HG03280 (cell line): ENCODE measurements around the gene GP1BB.
"Not testable (repeated sequence)": the region's sequence is repeated elsewhere in the genome, so short reads cannot be mapped to it uniquely, and the experiment has no call there.

Experiments
- ATAC-seq: cut with Tn5 transposase; IDR thresholded peaks from one replicate; pipeline ENCODE4 v1.9.1; 2021; ENCODE audit warnings: mild to moderate bottlenecking, moderate library complexity; ENCODE audit not compliant: unreplicated experiment

Gene GP1BB

GRCh38 chr22:19724927-19725661 is 1.8 kb downstream of the GP1BB start:
- ATAC-seq = no peak

DNA sequence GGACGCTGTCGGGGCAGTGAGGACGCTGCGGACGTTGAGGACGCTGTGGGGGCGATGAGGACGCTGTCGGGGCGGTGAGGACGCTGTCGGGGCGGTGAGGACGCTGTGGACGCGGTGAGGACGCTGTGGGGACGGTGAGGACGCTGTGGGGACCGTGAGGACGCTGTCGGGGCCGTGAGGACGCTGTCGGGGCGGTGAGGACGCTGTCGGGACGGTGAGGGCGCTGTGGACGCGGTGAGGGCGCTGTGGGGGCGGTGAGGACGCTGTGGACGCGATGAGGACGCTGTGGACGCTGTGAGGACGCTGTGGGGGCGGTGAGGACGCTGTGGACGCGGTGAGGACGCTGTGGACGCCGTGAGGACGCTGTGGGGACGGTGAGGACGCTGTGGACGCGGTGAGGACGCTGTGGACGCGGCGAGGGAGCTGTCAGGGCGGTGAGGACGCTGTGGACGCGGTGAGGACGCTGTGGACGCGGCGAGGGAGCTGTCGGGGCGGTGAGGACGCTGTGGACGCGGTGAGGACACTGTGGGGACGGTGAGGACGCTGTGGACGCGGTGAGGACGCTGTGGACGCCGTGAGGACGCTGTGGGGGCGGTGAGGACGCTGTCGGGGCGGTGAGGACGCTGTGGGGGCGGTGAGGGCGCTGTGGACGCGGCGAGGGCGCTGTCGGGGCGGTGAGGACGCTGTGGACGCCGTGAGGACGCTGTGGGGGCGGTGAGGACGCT is 2.9 kb downstream of the GP1BB start:
- not testable (repeated sequence) for ATAC-seq

GRCh38 chr22:19727310-19728150 is 4.2 kb downstream of the GP1BB start:
- ATAC-seq = no peak

DNA sequence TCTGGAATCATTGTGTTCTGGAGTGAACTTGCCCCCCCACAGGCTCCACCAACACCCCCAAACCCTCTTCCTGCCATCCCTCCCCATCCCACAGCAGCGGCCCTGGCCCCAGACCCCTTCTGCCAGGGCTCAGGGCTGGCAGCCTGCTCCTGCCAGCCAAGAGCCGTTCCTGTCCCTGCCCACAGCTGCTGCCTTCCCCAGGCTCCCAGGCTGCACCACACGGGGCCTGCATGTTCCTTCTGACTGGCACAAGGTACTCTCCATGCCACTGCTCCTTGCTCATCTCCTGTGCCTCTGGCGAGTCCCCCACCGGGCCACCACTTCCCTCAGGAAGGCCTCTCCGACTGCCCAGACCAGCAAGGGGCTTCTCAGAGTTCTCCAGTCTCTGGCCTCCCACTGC is 4.9 kb downstream of the GP1BB start:
- ATAC-seq = no peak

- ATAC-seq = no peak
These were observed 5.5 kb downstream of the GP1BB start for GRCh38 chr22:19728836-19729235.

DNA sequence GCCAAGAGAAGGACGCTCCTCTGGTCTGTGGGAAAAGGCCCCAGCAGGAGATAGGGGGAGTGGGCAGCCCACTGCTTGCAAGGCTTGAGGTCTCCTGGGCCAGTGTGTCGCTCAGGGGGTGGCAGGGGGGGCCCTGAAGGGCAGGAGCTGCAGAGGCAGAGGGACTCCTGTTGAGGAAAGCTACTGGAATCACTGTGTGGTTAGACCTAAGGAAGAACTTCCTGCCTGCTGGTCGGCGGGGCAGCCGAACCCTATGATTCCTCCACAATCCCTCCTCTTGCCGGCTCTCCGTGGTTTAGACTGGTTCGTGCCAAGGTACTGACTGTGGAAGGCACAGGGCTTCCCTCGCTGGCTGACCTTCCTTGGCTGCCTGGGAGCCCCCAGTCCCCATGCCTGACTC is 6.2 kb downstream of the GP1BB start:
- ATAC-seq = no peak

DNA sequence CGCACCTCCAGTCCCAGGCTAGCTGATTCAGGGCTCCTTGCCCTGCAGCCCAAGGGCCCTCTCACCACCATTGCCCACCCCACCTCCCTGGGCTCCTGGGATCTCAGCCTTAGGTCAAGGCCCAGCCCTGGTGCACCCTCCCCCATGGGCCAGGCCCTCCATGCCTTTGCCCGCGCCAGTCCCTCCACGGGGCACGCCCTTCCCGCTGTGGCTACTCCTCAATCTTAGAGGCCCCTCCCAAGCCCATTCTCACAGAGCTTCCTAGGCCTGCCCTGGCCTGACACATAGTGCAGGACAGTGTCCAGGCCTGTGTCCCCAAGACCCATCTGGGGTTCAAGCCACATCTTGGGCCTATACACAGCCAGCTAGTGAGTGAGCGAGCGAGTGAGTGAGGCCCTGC is 6.9 kb downstream of the GP1BB start:
- ATAC-seq = no peak

DNA sequence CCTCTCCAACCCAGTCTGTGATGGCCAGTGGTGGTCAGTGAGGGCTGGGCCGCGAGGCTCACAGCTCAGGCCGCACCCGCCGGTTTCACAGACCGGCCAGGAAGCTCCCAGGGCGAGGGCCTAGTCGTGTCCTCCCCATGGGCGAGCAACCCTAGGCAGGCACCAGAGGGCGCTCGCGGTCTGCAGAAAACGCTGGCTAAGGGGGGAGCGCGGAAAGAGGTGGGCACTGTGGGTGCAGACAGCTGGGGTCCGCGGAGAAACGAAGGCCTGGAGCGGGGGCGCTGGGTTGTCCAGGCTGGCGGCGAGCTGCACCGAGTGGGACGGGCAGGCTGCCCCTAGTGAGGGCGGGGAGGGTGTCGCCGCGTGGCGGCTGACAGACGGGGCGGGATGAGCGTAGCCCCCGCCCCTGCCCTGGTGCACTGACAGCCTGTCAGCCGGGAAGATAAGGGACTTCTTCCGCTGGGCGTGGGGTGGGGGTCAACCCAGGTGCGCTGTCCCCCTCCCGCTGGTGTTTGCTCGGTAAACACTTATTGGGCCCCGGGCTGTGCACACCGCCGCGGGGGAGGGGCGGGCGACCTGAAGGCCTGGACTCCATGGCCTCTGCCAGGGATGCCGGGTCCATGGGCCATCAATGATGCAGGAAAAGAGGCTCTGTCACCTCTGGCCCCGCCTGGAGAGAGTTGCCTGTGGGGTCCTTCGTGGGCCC is 7.5 kb downstream of the GP1BB start:
- ATAC-seq = no peak

DNA sequence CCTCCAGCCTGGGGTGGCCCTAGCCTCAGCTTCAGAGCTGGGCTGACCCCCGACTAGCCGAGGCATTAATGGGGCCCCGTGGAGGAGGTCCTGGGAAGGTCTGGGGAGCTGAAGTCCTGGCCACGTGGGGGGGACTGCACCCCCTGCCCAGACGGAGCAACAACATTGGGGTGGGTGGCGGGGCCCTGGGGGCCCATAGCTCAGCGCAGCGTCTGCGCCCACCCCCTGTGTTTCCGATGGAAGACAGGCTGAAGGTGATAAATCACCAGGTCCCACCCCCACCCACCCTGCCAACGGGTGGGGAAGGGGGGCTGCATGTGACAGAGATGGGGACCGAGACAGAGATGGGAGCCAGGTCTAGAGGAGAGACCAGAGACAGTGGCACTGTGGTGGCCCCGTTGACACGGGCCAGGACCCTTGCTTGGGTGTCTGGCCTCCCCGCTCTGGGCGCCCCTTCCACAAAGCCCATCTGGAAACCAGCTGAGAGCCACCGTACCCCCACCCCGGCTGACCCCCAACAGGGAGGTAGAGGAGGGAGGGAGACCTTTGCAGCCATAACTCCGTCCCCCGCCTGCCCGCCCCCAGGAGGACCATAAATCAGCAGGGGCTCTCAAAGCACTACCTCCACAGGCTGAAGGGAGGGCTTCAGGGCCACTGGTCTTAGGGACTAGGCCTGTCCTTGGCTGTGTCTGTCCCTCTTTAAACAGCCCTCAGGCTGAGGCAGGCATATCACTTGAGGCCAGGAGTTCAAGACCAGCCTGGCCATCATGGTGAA is 8.2 kb downstream of the GP1BB start:
- no peak for ATAC-seq

GRCh38 chr22:19732403-19733113 is 9.2 kb downstream of the GP1BB start:
- no peak for ATAC-seq

- no peak for ATAC-seq
These were observed 10.4 kb downstream of the GP1BB start for GRCh38 chr22:19733755-19734154.

DNA sequence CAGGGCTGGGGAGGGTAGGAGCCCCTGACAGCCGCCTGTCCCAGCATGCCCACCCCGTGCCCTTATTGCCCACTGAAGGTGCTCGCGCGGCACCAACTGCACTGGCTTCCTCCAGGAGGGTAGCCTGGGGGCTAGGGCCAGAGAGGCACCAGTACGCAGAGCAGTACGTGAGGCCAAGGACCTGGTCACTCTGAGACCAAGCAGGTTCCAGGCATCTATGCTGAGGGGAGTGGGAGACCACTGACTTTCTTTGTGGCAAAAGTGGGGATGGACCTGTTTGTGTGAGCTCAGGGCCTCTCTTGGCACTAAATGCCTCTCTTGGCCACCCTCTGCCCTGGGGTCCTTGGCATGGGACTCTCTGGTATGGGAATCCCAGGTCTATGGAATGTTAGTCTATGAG is 10.8 kb downstream of the GP1BB start:
- no peak for ATAC-seq

DNA sequence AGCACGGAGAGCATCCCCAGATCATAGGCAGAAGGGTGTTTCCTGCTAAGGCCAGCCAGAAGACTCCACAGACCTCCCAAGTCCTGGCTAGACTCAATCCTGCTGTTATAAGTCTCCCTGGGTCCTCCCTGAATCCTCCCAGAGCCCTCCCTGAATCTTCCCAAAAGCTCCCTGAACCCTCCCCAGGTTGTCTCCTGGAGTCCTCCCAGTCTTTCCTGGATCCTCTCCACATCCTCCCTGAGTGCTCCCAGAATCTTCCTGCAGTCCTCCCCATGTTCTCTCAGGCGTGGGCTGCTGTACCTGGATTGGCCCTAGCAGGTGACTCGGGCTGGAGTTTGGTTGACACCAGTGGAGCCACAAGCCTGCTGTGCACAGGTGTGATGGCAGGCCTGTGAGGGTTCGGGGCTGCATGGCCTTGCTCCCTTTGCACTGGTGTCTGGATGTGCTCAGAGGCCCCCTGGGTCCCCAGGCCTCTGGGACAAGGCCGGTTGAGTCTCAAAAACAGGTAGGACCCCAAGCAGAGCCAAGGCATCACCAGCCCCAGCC is 11.6 kb downstream of the GP1BB start:
- ATAC-seq = no peak

- no peak for ATAC-seq
These were observed 12.5 kb downstream of the GP1BB start for GRCh38 chr22:19735665-19736510.

GRCh38 chr22:19737846-19738663 is 14.7 kb downstream of the GP1BB start:
- no peak for ATAC-seq

DNA sequence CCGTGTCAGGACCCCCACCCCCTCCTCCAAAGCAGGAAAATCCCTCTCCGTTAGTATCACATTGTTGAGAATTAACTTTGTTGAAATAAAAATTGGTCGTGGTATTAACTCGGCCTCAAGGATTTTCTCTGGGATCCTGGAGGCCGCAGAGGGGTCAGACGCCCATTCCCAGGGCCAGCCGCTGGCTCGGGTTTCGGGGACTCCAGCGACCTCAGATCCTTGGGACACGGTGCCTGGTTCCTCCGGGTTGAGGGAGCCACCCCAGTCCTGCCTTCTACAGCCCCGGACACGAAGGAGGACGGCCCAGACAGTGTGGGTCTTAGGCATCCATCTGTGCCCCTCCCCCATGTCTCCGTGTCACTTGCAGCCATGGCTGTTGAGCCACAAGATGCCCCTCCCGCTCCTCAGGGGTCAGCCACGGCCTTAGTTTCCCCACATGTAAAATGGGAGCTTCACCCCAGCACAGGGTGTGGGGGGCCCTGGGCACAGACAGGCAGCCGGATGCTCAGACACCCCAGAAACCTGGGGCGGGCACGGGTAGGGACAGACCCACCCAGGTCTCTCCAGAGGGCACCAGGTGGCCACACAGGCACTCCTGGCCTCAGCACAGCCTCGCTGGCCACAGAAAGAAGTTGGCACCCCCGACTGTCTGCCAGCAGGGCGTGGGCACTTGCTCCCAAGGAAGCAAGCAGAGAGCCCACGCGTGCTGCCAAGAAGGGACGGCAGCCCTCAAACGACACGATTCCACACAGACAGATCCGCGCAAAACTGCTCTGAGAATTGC is 15.5 kb downstream of the GP1BB start:
- ATAC-seq = no peak

DNA sequence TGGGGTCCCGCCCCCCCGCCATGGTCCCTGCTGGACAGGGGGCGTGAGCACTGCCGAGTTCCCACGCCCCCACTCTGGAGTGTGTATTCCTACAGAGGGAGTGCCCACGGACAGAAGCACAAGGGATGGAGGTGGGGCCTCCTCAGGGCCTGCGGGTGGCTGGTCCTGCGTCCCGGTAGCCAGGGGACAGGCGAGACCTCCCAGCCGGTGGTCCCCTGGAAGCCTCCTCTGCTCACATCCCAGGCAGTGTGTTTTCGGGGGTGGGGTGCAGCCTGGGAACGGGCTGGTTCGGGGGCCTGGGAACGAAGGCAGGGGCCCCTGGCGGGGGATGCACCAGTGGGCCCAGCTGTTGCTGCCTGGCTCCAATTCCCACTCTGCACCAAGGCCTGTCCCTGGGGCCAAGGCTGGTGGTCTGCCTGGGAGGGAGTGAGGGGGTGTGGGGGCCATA is 16.1 kb downstream of the GP1BB start:
- no peak for ATAC-seq
